ENCODE results near the gene GFRA4. TPM values are rescaled to one million over a fixed set of nuclear protein-coding genes. Genes with fewer than 3 reads are reported as not detected.

GFRA4 gene
- total and polyA plus RNA-seq, 2 donors (not counting 3 experiments of a cell fraction or from before 2014, with no cell fraction given) = not detected

DNA sequence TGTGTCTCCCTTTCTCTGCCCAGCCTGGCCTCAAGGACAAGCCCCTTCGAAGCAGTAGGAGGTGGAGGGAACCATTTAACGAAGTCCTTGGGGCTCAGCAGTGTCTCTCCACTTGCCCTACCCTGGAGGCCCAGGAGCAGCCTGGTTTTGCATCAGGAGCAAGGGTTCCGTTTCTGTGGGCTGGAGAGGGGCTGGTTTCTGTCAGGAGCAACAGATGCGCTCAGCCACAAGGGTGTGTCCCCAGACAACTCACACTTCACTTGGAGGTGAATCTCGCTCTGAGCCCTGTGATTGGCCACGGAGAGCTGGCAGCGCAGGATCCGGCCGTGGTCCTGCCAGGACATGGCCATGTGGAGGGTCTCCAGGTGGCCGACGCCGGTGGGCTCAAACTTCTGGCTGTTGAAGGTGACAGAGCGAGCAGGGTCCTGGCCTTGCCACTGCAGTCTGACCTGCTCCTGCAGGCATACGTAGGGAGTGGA is 42.3 kb upstream of the GFRA4 start:
- Histone ChIP-seq H3K4me3 (replicated peaks in 1 of 3; ENCODE audit: insufficient read depth in 1 of 3, low read depth in 1 of 3, low read length in 3 of 3) (no peak overlapping the region), H3K36me3 (ENCODE audit: control insufficient read depth in 2 of 2, extremely low read depth in 1 of 2, insufficient read depth in 2 of 2, low read length in 2 of 2) (no peaks in the 10 kb centered on the region), H3K4me1 (ENCODE audit: control insufficient read depth, extremely low read depth, insufficient read depth, low read length) (no peaks in the 10 kb centered on the region), H4K20me1 (replicated peaks; ENCODE audit: control insufficient read depth, extremely low read depth, insufficient read depth, low read length) (no peaks in the 10 kb centered on the region), H3K9me3 (replicated peaks; ENCODE audit: control insufficient read depth, insufficient read depth, low read length) (no peaks in the 10 kb centered on the region), H2AFZ (ENCODE audit: low read depth, low read length) (no peak overlapping the region), H3K9ac (replicated peaks; ENCODE audit: extremely low read depth, insufficient read depth, low read length) (no peak overlapping the region), H3K79me2 (ENCODE audit: control insufficient read depth, insufficient read depth, low read length) (no peaks in the 10 kb centered on the region), H3K27ac (ENCODE audit: insufficient read depth, low read depth, low read length) (no peak overlapping the region), H3K9me1 (replicated peaks; ENCODE audit: control insufficient read depth, extremely low read depth, insufficient read depth, low read length) (no peaks in the 10 kb centered on the region), H3K27me3 (ENCODE audit: control insufficient read depth in 2 of 2, insufficient read depth in 2 of 2, low read length in 2 of 2) (no peaks in the 10 kb centered on the region), H3K4me2 (ENCODE audit: insufficient read depth, low read length) (no peak overlapping the region)
- TF ChIP-seq POLR2A (IDR thresholded peaks at IDR 0.05; ENCODE audit: low read depth, low read length) (no peak), MYC (IDR thresholded peaks at IDR 0.05; ENCODE audit: low read depth, low read length) (no peak), POLR2AphosphoS5 (IDR thresholded peaks at IDR 0.05; ENCODE audit: insufficient read depth, low read depth, low read length) (no peak), JUN (IDR thresholded peaks at IDR 0.05; ENCODE audit: borderline replicate concordance, insufficient read depth, insufficient read length, low read depth) (no peak), GATA2 (IDR thresholded peaks at IDR 0.05; ENCODE audit: insufficient read depth, insufficient read length, low read depth, low read length) (no peak), EZH2 (IDR thresholded peaks at IDR 0.05; ENCODE audit: borderline replicate concordance, low read depth, low read length, severe bottlenecking) (no peak), FOS (IDR thresholded peaks at IDR 0.05; ENCODE audit: borderline replicate concordance, insufficient read depth, low read length) (no peak)
- TF ChIP-seq, protein P1, sequence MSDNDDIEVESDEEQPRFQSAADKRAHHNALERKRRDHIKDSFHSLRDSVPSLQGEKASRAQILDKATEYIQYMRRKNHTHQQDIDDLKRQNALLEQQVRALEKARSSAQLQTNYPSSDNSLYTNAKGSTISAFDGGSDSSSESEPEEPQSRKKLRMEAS (IDR thresholded peaks at IDR 0.05; ENCODE audit: insufficient read depth, insufficient read length) = no peak
- TF ChIP-seq, protein P2, sequence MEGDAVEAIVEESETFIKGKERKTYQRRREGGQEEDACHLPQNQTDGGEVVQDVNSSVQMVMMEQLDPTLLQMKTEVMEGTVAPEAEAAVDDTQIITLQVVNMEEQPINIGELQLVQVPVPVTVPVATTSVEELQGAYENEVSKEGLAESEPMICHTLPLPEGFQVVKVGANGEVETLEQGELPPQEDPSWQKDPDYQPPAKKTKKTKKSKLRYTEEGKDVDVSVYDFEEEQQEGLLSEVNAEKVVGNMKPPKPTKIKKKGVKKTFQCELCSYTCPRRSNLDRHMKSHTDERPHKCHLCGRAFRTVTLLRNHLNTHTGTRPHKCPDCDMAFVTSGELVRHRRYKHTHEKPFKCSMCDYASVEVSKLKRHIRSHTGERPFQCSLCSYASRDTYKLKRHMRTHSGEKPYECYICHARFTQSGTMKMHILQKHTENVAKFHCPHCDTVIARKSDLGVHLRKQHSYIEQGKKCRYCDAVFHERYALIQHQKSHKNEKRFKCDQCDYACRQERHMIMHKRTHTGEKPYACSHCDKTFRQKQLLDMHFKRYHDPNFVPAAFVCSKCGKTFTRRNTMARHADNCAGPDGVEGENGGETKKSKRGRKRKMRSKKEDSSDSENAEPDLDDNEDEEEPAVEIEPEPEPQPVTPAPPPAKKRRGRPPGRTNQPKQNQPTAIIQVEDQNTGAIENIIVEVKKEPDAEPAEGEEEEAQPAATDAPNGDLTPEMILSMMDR (IDR thresholded peaks at IDR 0.05; ENCODE audit: extremely low read depth in 1 of 2, insufficient read depth in 1 of 2, low read depth in 1 of 2, low read length in 2 of 2) = no peak
- ChIA-PET POLR2A (no interaction called here), CTCF (interaction anchor here (0.8 to 3.7 kb wide), 3 partner anchors 29 to 63 kb away, joined by 3 to 22 read pairs (median 16); partner anchors contain the start of gene ADISSP)
- BruUV-seq (replicated peaks) = no TSS peak
- FAIRE-seq (no peak), DNase-seq (ENCODE audit: low read depth, low spot score) (no peak)
- dilution Hi-C loops (cut with MboI; ENCODE audit: extremely low pct_ligation_motif_present, low sequenced_read_pairs) (no loop called here), intact Hi-C loops (cut with micrococcal nuclease) (no loop called here)

Measured in endothelial cell of umbilical vein (primary cell).